ENCODE data around the gene GART.
A peak's percentile ranks its signal among the peaks of the same experiment; 100 is the strongest.

GART gene

DNA sequence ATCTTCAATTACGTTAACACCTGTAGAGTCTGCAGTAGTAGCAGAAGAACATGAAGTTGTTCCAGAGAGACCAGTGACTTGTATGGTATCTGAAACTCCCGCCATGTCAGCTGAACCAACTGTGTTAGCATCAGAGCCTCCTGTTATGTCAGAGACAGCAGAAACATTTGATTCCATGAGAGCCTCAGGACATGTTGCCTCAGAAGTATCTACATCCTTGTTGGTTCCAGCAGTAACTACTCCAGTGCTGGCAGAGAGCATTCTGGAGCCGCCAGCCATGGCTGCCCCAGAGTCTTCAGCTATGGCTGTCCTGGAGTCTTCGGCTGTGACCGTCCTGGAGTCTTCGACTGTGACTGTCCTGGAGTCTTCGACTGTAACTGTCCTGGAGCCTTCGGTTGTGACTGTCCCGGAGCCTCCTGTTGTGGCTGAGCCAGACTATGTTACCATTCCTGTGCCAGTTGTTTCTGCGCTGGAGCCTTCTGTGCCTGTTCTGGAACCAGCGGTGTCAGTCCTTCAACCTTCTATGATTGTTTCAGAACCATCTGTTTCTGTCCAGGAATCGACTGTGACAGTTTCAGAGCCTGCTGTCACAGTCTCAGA lies 11.2 kb upstream of the GART start:
- no peak for DNase-seq

DNA sequence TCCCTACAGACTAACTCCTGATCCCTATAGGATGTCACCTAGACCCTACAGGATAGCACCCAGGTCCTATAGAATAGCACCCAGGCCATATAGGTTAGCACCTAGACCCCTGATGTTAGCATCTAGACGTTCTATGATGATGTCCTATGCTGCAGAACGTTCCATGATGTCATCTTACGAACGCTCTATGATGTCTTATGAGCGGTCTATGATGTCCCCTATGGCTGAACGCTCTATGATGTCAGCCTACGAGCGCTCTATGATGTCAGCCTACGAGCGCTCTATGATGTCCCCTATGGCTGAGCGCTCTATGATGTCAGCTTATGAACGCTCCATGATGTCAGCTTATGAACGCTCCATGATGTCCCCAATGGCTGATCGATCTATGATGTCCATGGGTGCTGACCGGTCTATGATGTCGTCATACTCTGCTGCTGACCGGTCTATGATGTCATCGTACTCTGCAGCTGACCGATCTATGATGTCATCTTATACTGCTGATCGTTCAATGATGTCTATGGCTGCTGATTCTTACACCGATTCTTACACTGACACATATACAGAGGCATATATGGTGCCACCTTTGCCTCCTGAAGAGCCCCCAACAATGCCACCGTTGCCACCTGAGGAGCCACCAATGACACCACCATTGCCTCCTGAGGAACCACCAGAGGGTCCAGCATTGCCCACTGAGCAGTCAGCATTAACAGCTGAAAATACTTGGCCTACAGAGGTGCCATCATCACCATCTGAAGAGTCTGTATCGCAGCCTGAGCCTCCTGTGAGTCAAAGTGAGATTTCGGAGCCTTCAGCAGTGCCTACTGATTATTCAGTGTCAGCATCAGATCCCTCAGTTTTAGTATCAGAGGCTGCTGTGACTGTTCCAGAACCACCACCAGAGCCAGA lies 10.4 kb upstream of the GART start:
- DNase-seq: no peak

DNA sequence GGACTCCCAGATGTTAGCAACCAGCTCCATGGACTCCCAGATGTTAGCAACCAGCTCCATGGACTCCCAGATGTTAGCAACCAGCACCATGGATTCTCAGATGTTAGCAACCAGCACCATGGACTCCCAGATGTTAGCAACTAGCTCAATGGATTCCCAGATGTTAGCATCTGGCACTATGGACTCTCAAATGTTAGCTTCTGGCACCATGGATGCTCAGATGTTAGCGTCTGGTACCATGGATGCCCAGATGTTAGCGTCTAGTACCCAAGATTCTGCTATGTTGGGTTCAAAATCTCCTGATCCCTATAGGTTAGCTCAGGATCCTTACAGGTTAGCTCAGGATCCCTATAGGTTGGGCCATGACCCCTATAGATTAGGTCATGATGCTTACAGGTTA lies 9.7 kb upstream of the GART start:
- DNase-seq: no peak

DNA sequence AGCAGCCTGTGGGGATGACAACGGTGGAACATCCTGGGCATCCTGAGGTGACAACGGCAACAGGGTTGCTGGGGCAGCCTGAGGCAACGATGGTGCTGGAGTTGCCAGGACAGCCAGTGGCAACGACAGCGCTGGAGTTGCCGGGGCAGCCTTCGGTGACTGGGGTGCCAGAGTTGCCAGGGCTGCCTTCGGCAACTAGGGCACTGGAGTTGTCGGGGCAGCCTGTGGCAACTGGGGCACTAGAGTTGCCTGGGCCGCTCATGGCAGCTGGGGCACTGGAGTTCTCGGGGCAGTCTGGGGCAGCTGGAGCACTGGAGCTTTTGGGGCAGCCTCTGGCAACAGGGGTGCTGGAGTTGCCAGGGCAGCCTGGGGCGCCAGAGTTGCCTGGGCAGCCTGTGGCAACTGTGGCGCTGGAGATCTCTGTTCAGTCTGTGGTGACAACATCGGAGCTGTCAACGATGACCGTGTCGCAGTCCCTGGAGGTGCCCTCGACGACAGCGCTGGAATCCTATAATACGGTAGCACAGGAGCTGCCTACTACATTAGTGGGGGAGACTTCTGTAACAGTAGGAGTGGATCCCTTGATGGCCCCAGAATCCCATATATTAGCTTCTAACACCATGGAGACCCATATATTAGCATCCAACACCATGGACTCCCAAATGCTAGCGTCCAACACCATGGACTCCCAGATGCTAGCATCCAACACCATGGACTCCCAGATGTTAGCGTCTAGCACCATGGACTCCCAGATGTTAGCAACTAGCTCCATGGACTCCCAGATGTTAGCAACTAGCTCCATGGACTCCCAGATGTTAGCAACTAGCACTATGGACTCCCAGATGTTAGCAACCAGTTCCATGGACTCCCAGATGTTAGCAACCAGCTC lies 9.1 kb upstream of the GART start:
- no peak for DNase-seq

DNA sequence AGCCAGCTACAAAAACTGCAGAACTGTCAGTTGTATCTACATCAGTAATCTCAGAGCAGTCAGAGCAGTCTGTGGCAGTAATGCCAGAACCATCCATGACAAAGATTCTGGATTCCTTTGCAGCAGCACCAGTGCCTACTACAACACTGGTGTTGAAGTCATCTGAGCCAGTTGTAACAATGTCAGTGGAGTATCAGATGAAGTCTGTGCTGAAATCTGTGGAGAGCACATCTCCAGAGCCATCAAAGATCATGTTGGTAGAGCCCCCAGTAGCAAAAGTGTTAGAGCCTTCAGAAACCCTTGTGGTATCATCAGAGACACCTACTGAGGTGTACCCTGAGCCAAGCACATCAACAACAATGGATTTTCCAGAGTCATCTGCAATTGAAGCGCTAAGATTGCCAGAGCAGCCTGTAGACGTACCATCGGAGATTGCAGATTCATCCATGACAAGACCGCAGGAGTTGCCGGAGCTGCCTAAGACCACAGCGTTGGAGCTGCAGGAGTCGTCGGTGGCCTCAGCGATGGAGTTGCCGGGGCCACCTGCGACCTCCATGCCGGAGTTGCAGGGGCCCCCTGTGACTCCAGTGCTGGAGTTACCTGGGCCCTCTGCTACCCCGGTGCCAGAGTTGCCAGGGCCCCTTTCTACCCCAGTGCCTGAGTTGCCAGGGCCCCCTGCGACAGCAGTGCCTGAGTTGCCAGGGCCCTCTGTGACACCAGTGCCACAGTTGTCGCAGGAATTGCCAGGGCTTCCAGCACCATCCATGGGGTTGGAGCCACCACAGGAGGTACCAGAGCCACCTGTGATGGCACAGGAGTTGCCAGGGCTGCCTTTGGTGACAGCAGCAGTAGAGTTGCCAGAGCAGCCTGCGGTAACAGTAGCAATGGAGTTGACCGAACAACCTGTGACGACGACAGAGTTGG lies 8.2 kb upstream of the GART start:
- no peak for DNase-seq

DNA sequence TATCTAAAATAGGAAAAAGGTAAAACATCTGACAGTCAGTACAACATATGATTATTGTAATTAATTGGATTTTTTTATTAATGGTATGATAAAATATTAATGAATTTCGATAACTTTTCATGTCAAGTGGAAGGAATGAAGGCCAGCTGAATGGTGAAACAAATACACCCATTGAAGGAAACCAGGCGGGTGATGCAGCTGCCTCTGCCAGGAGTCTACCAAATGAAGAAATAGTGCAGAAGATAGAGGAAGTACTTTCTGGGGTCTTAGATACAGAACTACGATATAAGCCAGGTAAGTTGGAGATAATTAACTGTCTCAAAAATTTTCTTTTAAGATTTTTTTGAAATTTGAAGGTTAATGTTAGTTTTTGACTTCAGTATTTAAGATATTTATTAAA lies 4.2 kb upstream of the GART start:
- DNase-seq: no peak

DNA sequence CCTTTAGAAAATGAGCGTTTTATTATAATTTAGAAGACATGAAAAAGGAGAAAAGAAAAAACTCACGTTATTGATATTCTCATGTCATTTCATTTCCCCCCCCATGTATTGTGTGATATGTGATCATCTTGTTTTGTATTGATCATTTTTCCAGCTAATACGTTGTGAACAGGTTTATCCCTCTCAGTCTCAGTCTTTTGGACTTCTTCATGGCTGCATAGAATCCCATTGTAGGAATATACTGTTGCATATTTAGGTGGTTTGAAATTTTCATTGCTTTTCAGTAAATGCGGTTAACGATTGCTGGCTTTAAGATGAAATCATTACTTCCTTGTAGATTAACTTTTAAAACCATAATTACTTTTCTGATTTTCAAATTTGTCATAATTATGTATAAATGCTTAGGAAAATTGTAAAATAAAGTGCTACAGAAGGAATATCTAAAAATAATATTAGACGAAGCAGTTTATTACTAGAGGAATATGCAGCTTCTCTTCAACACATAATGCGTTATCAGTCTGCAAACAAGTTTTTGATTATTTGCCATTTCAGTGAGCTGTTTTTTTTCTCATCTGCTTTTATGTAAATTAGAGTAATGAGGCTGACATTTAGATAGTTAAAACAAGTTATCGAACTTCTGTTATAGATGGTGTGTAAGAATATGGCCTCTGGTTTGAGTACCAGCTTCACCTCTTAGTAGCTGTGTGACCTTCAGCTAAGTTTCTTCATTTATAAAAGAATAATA lies 2.7 kb upstream of the GART start:
- no peak for DNase-seq

DNA sequence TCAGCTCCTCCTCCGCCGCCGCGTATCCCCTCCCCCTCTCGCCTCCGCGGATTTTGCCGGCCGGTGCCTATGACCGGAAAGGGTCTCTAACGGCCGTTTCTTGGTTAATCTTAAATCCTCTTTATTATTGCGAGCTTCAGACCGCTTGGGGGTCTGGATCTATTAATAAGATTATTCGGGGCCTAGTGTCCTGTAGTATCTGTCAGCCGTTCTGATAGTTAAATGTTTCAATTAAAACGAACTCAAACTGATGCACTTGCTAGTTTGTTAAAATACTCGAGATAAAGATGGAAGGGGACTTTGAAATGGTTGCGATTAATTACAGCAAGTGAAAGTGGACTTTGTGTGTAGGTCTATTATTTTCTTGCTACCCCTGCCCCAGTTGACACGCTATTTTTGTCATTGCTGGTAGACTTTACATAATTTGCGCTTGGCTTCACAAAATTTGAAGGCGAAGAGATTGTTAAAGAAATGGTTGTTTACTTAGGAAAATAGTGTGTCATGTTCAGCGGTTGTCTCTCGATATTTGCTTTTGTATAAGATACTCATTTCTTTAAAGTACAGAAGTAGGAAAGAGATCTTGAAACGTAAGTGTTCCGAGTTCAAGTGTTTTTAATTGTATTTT lies 1.7 kb upstream of the GART start:
- no peak for DNase-seq

DNA sequence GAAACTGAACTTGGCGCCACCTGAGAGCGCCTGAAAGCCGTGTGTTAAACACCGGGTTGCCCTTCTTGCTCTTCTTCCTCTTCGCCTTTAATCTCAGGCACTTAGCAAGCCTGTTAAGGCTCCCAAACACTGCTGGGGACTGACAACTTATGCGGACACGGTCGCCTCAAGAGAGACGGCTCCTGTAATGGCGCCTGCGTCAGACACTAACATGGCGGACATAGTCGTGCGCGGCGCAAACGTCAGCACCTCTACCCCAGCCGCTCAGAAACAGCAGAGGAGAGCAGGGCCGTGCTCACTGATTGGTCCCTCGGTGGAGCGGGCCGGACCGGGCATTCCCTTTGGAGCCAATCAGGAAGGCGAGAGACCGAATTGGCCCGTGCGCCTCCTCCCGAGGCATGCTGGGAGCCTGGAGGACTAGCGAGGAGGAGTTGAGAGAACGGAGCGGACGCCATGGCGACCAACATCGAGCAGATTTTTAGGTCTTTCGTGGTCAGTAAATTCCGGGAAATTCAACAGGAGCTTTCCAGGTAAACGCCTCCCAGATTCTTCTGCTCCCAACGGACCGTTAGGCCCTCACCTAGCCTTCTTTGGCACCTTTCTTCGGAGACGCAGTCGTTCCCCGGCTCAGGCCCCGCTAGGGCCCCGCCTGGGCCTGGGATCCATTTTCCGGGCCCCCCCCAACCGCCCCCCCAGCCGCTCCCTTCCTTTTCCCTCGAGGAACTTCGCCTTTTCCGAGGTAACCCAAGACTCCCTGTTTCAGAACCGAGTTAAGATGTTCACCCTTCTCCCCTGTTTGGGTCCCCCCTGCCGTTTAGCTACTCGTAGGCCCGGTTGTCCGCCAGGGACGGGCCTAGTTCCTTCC lies 955 bp upstream of the GART start, which contains the start of gene SON:
Gene SON (plus strand): TSS at position 399 of the 865 bp plus-strand sequence. CDS start 55 bp downstream, at position 454.
- peak; percentile 93 for DNase-seq

DNA sequence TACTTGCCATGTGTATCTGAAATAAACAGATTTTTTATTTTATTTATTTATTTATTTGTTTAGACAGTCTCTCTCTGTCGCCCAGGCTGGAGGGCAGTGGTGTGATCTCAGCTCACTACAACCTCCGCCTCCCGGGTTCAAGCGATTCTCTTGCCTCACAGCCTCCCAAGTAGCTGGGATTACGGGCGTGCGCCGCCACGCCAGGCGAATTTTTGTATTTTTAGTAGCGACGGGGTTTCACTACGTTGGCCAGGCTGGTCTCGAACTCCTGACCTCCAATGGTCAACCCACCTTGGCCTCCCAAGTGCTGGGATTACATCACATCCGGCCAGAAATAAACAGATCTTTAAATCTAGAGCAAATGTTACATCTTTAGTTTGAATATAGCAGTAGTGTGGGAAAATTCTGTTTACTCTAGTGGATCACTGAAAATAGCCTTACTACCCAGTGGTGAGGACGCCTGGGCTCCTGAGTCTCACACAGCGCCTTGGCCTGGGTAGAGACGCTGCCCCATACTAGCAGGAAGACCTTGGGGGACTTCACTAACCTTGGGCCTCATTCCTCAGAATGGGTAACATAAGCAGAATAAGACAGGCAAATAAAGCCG lies 709 bp downstream of the GART start:
- DNase-seq: no peak

DNA sequence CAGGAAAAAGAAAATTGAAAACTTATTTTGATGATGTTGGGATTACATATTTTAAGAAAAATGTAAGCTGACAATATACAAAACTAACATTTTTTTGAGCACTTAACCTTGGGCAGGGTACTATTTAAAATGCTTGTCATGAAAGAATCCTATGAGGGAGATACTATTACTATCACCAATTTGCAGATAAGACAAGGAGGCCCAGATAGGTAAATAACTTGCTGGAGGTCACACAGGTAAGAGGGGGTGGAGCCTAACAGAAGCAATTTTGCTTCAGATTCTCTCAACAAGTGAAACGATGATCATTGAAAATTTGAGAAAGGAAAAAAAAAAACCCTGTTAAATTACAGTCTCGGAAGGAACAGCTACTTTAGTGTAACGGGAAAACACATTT lies 1.2 kb downstream of the GART start:
- DNase-seq: no peak

DNA sequence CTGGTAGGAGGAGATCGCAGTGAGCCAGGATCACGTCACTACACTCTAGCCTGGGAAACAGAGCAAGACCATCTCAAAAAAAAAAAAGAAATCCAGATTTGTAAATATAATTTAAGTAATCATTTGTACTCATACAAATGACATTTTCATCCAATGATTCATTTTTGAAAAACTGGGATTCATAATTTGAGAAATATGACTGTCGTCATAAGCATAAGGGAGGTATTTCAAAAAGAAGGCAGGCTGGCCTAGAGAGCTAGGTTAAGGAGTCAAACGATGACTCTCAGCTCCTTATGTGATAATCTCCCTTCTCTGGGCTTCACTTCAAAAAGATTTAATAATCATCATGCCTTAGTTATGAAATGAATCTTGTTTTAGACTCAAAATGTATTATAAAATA lies 2.3 kb downstream of the GART start:
- DNase-seq: no peak

DNA sequence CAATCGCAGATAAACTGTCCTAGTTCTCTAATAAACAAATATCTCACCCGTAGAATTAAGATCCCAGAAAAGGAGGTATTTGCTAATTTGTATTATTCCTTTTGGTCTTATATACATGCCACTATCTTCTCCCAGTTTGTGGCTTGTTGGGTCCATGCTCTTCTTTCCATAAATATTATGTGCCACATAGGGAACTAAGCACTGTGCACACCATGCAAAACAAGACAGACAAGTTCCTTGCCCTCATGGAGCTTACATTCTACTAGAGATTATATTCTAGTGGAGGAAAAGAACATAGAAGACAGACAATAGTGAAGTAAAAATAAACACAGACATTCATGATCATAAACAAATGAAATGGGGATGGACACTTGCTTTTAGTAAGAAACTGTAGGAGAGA lies 4.7 kb downstream of the GART start:
- DNase-seq: no peak

DNA sequence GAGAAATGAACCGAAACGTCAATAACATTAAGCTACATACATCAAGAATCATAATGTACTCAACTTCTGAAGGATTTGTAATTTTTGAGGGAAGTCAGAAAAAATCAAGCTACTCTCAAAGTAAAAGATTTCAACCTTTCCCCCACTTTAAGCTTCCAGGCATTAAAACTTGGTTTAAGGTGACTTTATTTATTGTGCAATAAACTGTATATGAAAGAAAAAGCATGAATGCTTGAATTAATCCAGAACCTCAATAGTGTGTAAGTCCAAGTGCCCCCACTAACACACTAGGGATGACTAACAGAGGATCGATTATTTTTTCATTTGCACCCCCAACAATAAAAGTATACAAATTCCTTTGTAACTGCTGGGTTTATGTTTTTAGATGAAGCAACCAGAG lies 10.9 kb downstream of the GART start:
- no peak for DNase-seq

DNA sequence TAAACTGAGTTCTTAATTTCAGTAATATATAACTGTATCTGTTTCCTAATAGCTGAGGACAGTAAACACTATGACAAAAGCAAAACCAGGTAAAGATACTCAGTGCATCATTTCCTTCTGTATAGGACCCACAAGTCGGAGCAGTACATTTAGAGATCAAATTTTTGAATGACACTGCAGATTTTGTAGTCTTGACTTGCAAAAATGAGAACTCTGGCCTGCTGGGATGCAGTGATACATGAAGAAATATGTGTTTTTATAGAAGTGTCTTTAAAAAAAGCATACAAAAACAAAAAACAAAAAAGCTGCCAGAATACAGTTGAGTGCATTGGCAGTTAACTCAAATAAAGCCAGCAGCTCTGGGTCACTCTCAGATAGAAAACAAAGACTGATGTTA lies 19.0 kb downstream of the GART start:
- DNase-seq: no peak

DNA sequence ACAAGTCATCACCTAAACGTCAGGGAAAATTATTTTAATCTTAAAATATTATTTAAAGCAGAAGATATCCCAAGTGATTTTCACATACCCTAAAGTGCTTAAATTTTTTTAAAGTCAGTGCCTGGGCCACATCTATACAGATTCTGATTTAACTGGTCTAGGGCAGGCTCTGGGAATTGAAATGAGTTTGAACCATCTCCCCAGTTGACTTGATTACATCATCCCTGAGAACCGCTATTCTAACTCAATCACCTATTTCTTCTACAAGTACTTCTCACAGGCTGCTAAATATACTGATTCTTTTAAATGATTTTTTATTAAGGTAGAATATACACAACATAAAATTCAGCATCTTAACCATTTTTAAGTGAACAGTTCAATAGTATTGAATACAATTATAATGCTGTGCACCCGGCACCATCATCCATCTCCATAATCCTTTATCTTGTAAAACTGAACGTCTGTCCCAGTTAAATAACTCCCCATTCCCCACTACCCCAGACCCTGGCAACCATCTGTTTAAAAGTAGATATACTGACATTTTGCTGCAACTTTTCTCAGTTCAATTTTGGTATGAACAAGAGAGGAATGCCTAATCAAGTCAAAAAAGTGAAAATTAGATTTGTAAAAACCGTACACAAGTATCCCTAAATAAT lies 19.5 kb downstream of the GART start:
- DNase-seq: no peak

DNA sequence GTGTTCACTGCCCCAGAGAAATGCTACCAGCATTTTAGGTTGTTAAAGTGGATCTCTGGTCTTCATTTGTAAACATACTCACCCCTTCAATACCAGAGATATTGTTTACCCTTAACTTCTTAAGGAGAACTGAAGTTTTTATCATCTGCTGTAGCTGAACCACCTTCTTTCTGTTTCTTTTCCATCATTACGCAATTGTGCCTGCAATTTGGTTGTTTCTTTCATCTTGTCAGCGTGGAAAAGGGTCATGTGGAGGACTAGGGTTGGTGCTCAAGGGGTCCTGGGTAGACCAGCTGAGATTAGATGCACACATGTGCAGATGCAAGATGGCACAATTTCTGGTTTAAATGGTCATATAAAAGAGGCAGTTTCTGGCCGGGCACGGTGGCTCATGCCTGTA lies 23.0 kb downstream of the GART start:
- DNase-seq: no peak

DNA sequence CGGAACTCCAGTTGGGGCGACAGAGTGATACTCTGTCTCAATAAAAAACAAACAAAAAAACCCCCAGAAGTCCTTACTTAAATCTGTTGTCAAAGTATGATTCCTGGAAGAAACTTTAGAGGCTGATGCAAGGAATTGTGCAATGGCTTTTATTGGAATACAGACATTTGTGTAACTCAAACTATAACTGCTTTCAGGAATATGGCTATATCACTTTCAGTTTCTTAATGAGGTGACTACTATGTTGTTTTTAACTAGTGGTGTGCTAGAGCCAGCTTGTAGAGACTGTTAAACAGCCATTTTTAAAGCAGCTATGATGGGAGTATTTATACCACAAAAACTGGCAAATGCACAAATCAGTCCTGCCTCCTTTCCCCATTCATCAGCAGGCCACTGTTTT lies 27.7 kb downstream of the GART start:
- DNase-seq: no peak

DNA sequence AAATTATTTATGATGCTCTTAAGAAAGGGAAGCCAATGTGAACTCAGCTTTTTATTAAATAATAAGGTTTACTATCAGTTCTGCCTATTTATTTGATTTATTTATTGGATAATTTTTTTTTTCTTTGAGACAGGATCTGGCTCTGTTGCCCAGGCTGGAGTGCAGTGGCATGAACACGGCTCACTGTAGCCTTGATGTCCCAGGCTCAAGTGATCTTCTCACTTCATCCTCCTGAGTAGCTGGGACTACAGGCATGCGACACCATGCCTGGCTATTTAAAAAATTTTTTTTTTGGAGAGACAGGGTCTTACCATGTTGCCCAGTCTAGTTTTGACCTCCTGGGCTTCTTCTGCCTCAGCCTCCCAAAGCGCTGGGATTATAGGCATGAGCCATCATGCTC lies 29.4 kb downstream of the GART start:
- no peak for DNase-seq
